HG03159 (cell line): ENCODE data around the gene VSX2.

Experiments used
- ATAC-seq: cut with Tn5 transposase; IDR thresholded peaks from one replicate; pipeline ENCODE4 v1.9.1; 2021; ENCODE audit warnings: mild to moderate bottlenecking, moderate library complexity; ENCODE audit not compliant: unreplicated experiment

Gene VSX2

DNA sequence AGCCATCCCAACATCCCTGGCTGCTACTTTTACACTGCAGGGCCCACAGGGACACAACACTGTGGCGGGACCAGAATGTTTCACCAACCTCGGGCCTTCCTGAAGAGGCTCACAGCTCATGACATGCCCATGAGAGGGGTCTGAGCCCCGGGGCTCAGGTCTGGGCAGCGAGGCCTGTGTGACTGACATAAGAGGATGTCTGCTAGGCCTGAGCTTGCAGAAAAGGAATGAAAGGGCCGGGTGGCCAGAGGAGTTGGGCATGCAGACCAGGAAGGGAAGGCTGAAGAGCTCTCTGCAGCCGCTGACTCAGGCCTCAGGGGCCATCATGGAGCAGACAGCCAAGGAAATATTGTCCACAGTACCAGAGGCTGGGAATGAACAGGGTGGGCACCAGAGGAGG, 18.3 kb upstream of the VSX2 start:
- no peak for ATAC-seq

- ATAC-seq, result no peak
Observed at GRCh38 chr14:74221741-74222140, 17.5 kb upstream of the VSX2 start.

- no peak for ATAC-seq
Observed at GRCh38 chr14:74223016-74223415, 16.2 kb upstream of the VSX2 start.

- no peak for ATAC-seq
Observed at GRCh38 chr14:74231784-74232183, 7.5 kb upstream of the VSX2 start.

DNA sequence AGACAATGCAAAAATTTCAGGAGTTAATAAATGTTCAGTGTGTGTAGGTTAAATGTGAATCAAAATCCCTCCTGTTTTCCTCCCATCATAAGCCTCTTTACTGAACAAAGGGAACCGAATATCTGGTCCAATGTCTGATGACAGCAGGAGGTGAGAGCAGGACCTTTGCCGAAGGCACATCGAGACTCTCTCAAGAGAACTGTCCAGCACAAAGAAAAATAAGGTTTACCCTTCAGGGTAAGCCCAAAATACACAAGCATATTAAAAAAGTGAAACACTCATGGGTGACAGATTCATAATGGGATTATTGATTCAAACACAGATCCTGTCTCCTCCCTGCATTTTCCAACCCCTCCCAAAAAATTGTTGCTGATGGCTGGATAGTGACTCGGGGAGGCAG, 4.2 kb upstream of the VSX2 start:
- ATAC-seq, result no peak

DNA sequence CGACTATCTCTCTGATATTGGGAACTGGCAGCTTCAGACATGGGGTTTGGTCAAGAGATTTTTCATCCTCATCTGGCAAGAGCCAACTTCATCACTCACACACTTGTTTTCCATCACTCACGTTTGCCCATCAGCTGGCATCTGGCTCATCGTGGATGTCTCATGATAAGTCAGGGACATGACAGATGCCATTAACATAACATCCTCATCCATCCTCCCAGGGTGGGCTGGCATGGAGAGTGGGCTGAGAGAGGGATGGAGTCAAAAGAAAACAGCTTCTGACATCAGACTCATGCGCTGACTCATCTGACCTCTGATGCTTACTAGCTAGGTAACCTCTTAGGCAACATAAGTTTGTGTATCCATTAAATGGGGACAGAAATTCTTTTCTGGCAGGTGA, 1.8 kb upstream of the VSX2 start:
- ATAC-seq, result no peak

DNA sequence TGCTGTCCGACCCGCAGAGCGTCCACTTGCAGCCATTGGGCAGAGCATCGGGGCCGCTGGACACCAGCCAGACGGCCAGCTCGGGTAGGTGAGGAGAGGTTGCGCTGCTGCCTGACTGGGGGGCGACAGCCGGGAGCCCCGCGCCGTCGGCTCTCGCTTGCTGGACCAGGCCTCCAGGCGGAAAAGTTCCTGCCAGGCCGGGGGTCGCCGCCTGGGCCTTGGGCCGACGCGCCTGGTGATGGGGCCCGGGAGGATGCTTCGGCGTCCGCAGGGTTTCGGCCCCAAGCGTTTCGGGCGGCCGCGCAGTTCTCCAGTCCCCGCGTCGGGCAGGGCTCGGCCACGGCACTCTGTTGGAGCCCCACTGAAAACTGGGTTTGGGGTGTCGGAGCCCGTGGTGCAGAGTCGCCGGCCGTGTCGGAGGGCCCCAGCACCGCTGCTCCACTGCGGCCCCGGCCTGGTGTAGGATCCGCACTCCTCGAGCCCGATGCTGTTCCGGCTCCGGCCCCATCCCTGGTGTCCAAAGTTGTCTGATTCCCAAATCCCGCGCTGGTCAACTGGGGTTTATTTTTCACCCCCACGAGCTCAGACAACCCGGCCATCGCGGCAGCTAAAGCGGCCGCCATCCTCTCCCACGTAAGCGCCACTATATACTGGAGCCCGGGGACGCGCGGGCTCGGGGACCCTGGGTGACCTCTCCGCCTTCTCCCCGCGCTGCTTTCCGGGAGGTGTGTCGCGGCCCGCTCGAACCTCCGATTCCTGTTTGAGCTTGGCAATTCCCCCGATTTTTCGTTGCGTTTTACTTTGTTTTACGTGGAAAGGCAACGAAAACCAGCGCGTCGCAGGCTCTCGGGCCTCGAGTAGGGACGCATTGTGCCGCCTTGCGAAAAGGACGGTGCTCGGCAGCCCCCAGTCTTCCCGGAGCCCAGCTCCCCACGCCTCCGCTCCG, 872 bp downstream of the VSX2 start:
- ATAC-seq, result no peak

GRCh38 chr14:74240794-74241651, 1.8 kb downstream of the VSX2 start:
- ATAC-seq, result no peak

- no peak for ATAC-seq
Observed at GRCh38 chr14:74241652-74242017, 2.4 kb downstream of the VSX2 start.

GRCh38 chr14:74242021-74242779, 3.0 kb downstream of the VSX2 start:
- ATAC-seq, result no peak

DNA sequence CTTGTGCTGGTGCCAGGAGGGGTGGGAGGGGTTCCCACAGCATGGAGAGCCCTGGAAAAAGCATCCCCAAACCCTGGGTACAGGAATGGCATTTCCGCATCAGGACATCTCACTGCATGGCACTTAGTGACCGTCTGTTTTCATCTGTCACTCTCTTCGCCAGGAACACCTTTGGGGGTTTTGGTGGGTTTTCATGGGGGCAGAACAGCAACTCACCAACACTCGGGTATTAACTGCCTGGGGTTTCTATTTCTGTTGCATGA, 3.5 kb downstream of the VSX2 start:
- no peak for ATAC-seq

- ATAC-seq, result no peak
Observed at GRCh38 chr14:74243051-74243450, 3.8 kb downstream of the VSX2 start.

DNA sequence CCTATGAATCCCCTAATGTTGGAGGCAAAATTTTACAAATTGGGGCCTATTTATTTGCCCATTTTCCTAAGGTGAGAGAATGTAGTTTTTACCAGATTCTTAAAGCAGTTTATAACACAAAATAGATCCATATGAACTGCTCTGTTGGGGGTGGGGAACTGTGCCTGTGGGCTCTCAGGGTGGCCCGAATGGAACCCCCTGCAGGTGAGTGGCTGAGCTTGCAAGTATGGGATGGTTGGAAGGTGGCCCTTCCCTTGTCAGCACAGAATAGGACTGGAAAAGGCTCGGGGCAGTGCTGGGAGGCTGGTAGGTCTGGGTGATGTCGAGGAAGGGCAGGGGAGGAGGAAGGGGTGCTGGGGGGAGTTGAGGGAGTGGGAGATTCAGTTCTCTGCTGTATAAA, 4.9 kb downstream of the VSX2 start:
- no peak for ATAC-seq

DNA sequence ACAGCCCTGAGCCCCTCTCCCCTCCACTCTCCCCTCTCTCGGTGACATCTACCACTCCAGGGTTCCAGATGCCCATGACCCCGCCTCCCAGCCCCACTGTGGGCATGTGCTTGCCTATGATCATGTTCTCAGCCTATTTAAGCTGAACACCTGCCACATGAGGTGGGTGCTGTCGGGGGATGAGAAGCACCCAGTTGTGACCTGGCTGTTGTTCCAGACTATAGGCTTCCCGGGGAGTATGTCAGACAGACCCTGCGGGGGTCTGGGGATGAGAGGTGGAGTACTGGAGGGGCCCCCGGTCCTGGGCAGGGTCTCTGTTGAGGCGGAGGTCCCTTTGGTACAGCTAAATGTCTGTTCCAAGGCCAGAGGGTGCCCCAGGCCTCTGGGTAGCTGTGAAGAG, 6.0 kb downstream of the VSX2 start:
- ATAC-seq, result no peak

DNA sequence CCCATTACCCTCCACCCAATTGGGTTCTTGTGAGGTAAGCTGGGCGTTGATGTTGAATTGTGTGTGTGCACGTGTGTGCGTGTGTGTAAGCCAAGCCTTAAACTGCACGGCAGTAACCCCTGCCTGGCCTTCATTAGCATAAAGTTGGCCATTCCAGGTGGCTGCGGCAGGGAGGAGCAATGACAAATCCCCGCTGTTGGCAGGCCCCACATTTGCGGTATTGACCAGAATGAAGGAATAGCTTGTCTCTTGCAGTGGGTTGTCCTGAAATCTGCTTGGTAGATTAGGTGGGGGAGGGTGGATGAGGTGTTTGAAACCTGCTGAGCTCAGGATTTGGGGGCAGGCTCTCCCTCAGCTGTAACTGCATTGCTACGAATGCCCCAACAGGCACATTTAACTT, 7.3 kb downstream of the VSX2 start:
- ATAC-seq, result no peak

- ATAC-seq, result no peak
Observed at GRCh38 chr14:74248017-74248416, 8.8 kb downstream of the VSX2 start.

GRCh38 chr14:74249433-74250375, 10.5 kb downstream of the VSX2 start:
- ATAC-seq, result no peak

- no peak for ATAC-seq
Observed at GRCh38 chr14:74255281-74255680, 16.0 kb downstream of the VSX2 start.

DNA sequence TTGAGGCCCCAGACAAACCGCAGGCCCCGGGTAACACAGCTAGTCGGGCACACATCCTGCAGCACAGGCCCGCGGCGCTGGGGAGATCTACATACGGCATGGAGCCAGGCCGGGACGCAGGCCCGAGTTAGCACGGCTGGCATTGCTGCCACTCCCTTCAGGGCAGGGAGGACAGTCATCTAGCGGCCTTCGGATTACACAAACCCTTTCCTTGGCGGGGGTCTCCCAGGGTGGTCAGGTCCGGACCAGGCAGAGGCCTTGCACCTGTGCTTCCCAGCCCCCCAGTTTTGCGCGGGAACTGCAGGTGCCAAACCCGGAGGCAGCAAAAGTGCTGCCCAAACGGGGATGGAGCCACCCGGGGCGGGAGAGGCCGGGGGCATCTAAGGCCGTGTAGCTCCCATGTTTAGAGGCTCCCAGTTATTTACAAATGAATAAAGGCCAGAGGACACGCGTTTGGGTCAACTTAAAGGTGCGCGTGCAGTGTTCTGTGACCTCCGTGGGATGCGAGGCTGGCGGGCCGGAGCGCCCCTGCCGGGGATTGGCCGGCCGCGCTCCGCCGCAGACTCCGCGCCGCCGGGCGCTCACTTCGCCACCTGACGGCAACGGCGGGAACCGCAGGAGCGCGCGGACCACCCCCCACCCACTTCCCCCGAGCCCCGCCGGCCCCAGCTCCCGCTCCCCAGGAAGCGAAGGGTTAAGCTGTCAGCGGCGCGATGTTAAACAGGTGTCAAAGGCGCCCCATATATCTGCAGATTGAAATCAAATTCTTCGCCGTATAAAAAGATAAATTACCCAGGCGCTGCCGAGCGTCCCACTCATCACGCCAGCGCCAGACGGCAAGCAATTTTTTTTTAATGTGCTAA, 18.1 kb downstream of the VSX2 start:
- ATAC-seq, result peak; percentile 80
